SK-N-SH treated with all-trans-retinoic acid at 6 μM for 48 hours (cell line): ENCODE results near the gene FMC1.

Experiments used
- ARNTL ChIP-seq: fragments of 450-650 bp; formaldehyde crosslinking; IDR thresholded peaks from 2 replicates; pipeline ENCODE4 v1.5.0; 2020; ENCODE audit warnings: low read depth, mild to moderate bottlenecking, moderate library complexity, borderline replicate concordance
- GLIS3 ChIP-seq: fragments of 250-450 bp; sonication (Bioruptor Pico); IDR thresholded peaks from 2 replicates; pipeline ENCODE4 v1.5.0; 2020; ENCODE audit warnings: mild to moderate bottlenecking, moderate library complexity
- OSR1 ChIP-seq: fragments of 250-450 bp; sonication (Bioruptor Pico); IDR thresholded peaks from 2 replicates; pipeline ENCODE4 v1.8.0; 2022; ENCODE audit warnings: moderate library complexity, mild to moderate bottlenecking, inconsistent platforms
- RARB ChIP-seq: fragments of 250-450 bp; sonication (Bioruptor Pico); IDR thresholded peaks from 2 replicates; pipeline ENCODE4 v1.8.0; 2021; ENCODE audit warnings: mild to moderate bottlenecking, moderate library complexity
- ZC3H10 ChIP-seq: fragments of 250-450 bp; sonication (Bioruptor Pico); IDR thresholded peaks from 2 replicates; pipeline ENCODE4 v1.5.1; 2021; ENCODE audit warnings: mild to moderate bottlenecking, moderate library complexity
- ZFP30 ChIP-seq: fragments of 450-650 bp; formaldehyde crosslinking; IDR thresholded peaks from 2 replicates; pipeline ENCODE4 v1.5.0; 2022; ENCODE audit warnings: mild to moderate bottlenecking, moderate library complexity
- TF ChIP-seq, protein P1 (sequence below): fragments of 250-450 bp; sonication (Bioruptor Pico); IDR thresholded peaks from 2 replicates; pipeline ENCODE4 v1.8.0; 2021; ENCODE audit warnings: low read depth, mild to moderate bottlenecking, moderate library complexity, borderline replicate concordance
- TF ChIP-seq, protein P2 (sequence below): fragments of 250-450 bp; sonication (Bioruptor Pico); IDR thresholded peaks from 2 replicates; pipeline ENCODE4 v1.5.1; 2020; ENCODE audit warnings: low read depth, mild to moderate bottlenecking, moderate library complexity
- TF ChIP-seq, protein P3 (sequence below): fragments of 250-450 bp; sonication (Bioruptor Pico); IDR thresholded peaks from 2 replicates; pipeline ENCODE4 v1.8.0; 2020; ENCODE audit warnings: mild to moderate bottlenecking, moderate library complexity, borderline replicate concordance

DNA sequence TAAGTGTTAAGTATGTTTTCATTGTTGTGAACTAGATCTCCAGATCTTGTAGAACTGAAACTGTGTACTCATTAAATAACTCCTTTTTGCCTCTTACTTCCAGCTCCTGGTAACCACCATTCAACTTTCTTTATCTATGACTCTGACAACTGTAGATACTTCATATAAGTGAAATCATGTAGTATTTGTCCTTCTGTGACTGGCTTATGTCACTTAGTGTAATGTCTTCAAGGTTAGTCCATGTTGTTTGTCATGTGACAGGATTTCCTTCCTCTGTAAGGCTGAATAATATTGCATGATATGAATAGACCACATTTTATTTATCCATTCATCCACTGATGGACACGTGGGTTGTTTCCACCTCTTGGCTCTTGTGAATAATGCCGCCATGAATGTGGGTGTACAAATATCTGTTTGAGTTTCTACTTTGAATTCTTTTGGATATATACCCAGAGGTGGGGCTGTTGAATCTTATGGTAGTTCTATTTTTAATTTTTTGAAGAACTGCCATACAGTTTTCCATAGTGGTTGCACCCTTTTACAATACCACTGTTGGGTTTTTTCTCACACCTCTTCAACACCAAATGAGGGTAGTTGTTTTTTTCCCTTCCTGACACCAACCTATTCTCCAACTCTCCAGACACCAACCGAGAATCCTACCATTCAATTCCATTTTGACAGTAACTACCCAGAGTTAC, 10.7 kb upstream of the FMC1 start:
- TF ChIP-seq OSR1 (CRISPR knock-in tag), result no peak
- TF ChIP-seq RARB (CRISPR knock-in tag), result no peak
- TF ChIP-seq, protein P1, sequence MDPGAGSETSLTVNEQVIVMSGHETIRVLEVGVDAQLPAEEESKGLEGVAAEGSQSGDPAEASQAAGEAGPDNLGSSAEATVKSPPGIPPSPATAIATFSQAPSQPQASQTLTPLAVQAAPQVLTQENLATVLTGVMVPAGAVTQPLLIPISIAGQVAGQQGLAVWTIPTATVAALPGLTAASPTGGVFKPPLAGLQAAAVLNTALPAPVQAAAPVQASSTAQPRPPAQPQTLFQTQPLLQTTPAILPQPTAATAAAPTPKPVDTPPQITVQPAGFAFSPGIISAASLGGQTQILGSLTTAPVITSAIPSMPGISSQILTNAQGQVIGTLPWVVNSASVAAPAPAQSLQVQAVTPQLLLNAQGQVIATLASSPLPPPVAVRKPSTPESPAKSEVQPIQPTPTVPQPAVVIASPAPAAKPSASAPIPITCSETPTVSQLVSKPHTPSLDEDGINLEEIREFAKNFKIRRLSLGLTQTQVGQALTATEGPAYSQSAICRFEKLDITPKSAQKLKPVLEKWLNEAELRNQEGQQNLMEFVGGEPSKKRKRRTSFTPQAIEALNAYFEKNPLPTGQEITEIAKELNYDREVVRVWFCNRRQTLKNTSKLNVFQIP (CRISPR knock-in tag), result no peak
- no peak for TF ChIP-seq ZC3H10 (CRISPR knock-in tag)
- TF ChIP-seq, protein P2, sequence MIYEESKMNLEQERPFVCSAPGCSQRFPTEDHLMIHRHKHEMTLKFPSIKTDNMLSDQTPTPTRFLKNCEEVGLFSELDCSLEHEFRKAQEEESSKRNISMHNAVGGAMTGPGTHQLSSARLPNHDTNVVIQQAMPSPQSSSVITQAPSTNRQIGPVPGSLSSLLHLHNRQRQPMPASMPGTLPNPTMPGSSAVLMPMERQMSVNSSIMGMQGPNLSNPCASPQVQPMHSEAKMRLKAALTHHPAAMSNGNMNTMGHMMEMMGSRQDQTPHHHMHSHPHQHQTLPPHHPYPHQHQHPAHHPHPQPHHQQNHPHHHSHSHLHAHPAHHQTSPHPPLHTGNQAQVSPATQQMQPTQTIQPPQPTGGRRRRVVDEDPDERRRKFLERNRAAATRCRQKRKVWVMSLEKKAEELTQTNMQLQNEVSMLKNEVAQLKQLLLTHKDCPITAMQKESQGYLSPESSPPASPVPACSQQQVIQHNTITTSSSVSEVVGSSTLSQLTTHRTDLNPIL (CRISPR knock-in tag), result no peak
- TF ChIP-seq, protein P3, sequence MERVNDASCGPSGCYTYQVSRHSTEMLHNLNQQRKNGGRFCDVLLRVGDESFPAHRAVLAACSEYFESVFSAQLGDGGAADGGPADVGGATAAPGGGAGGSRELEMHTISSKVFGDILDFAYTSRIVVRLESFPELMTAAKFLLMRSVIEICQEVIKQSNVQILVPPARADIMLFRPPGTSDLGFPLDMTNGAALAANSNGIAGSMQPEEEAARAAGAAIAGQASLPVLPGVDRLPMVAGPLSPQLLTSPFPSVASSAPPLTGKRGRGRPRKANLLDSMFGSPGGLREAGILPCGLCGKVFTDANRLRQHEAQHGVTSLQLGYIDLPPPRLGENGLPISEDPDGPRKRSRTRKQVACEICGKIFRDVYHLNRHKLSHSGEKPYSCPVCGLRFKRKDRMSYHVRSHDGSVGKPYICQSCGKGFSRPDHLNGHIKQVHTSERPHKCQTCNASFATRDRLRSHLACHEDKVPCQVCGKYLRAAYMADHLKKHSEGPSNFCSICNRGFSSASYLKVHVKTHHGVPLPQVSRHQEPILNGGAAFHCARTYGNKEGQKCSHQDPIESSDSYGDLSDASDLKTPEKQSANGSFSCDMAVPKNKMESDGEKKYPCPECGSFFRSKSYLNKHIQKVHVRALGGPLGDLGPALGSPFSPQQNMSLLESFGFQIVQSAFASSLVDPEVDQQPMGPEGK, result no peak
- no peak for TF ChIP-seq ARNTL
- no peak for TF ChIP-seq ZFP30 (CRISPR knock-in tag)
- no peak for TF ChIP-seq GLIS3 (CRISPR knock-in tag)
